ENCODE results near the gene ORM2.

GRCh38 chr9:114303977-114304376 lies 25.7 kb upstream of the ORM2 start:
- TF ChIP-seq CTCF (IDR thresholded peaks at IDR 0.05; ENCODE audit: low read length) (no peak), EZH2 (optimal IDR thresholded peaks at IDR 0.05; ENCODE audit: low read depth, low read length) (no peak), EZH2phosphoT487 (IDR thresholded peaks at IDR 0.05; ENCODE audit: low read length) (no peak)
